HepG2 (cell line): Measurements from ENCODE around the gene CCDC170. TPM values are rescaled to one million over a fixed set of nuclear protein-coding genes. Genes with fewer than 3 reads are reported as not detected.
A peak's percentile ranks its signal among the peaks of the same experiment; 100 is the strongest.

Source experiments
- ATAC-seq: fragments of 200-7000 bp; cut with Tn5 transposase; 3 replicates; pipeline ENCODE4 v1.9.1; 2020; ENCODE audit warnings: mild to moderate bottlenecking, moderate library complexity
- BruUV-seq: library from RNA; stranded (reverse); fragments of 400-500 nt; replicated peaks from 2 replicates; lab custom pipeline; 2021; lab: Mats Ljungman, UMichigan
- CTCF ChIA-PET: fragments of 300-600 bp; formaldehyde crosslinking; extraction: SDS; loops from one replicate; lab custom pipeline; 2021; ENCODE audit warnings: low total read pairs, inconsistent platforms, low intra/inter-chr PET ratio; lab: Yijun Ruan, JAX
- POLR2A ChIA-PET: fragments of 350-600 bp; sonication (Branson Sonifier 250); formaldehyde crosslinking; loops from one replicate; lab custom pipeline; 2020; ENCODE audit warnings: antibody characterized with exemption, inconsistent platforms; lab: Yijun Ruan, JAX
- DNase-seq: peaks from one replicate; pipeline ENCODE4 v3.0.0-alpha.2; 2015; ENCODE audit warnings: low spot score
- FAIRE-seq: peaks from 3 replicates; lab custom pipeline; 2011; peaks lifted over from hg19 to GRCh38; lab: Jason Lieb, UNC
- H2AFZ ChIP-seq: one replicate; pipeline ENCODE4 v1.6.1; 2011; ENCODE audit warnings: low read length, inconsistent platforms
- H3K27ac ChIP-seq: fragments of 300-600 bp; 3 replicates; pipeline ENCODE4 v1.8.0; 2011; ENCODE audit warnings: mixed run types, mild to moderate bottlenecking, mixed read lengths, low read length, inconsistent platforms; ENCODE audit not compliant: insufficient read depth; ENCODE audit errors: extremely low read length
- H3K27me3 ChIP-seq, 2 experiments: fragments of 200-600 bp in 1 of 2; 2 replicates in 1 of 2; 3 replicates in 1 of 2; pipeline versions ENCODE4 v1.6.0 to v1.8.0; 2011; ENCODE audit warnings: low read length in 2 of 2, mild to moderate bottlenecking in 2 of 2, moderate library complexity in 2 of 2, inconsistent platforms in 1 of 2; ENCODE audit not compliant: insufficient read depth in 2 of 2, control insufficient read depth in 1 of 2
- H3K36me3 ChIP-seq, 2 experiments: fragments of 200-600 bp in 1 of 2; replicated peaks in 1 of 2; 2 replicates in 1 of 2; 3 replicates in 1 of 2; pipeline versions ENCODE4 v1.5.1 to v1.8.0; 2011; ENCODE audit warnings: low read length in 2 of 2, inconsistent platforms in 1 of 2; ENCODE audit not compliant: insufficient read depth in 2 of 2, control insufficient read depth in 1 of 2
- H3K4me1 ChIP-seq: 2 replicates; pipeline ENCODE4 v1.5.1; 2012; ENCODE audit warnings: low read length, inconsistent platforms; ENCODE audit not compliant: insufficient read depth
- H3K4me2 ChIP-seq: 2 replicates; pipeline ENCODE4 v1.6.0; 2011; ENCODE audit warnings: low read depth, low read length, inconsistent platforms
- H3K4me3 ChIP-seq, 3 experiments: fragments of 200-600 bp in 1 of 3; sonication (generic), shearing (Covaris generic) in 1 of 3; replicated peaks in 1 of 3; 2 replicates each; pipeline ENCODE4 v1.5.1; 2011 to 2016; ENCODE audit warnings: low read length in 3 of 3, inconsistent platforms in 2 of 3, low read depth in 2 of 3, mild to moderate bottlenecking in 2 of 3, control low read depth in 1 of 3, mixed read lengths in 1 of 3; ENCODE audit not compliant: insufficient read depth in 1 of 3
- H3K79me2 ChIP-seq: one replicate; pipeline ENCODE4 v1.6.1; 2011; ENCODE audit warnings: low read length, inconsistent platforms; ENCODE audit not compliant: insufficient read depth
- H3K9ac ChIP-seq: 2 replicates; pipeline ENCODE4 v1.6.0; 2011; ENCODE audit warnings: mild to moderate bottlenecking, low read depth, low read length, inconsistent platforms; ENCODE audit not compliant: insufficient read depth
- H3K9me3 ChIP-seq: 2 replicates; pipeline ENCODE4 v1.5.1; 2012; ENCODE audit warnings: mild to moderate bottlenecking, low read length
- H4K20me1 ChIP-seq: 2 replicates; pipeline ENCODE4 v1.6.0; 2011; ENCODE audit warnings: inconsistent platforms, mild to moderate bottlenecking, low read length, moderate library complexity; ENCODE audit not compliant: insufficient read depth
- BRD4 ChIP-seq: sonication (generic); formaldehyde crosslinking; IDR thresholded peaks from 2 replicates; pipeline ENCODE4 v1.4.0; 2020; ENCODE audit warnings: missing genetic modification reagents
- CSRNP1 ChIP-seq: sonication (generic); formaldehyde crosslinking; IDR thresholded peaks from 2 replicates; pipeline ENCODE4 v1.8.1; 2023; ENCODE audit warnings: mild to moderate bottlenecking, missing genetic modification reagents
- KLF11 ChIP-seq: IDR thresholded peaks from 2 replicates; pipeline ENCODE4 v1.6.1; 2016; ENCODE audit warnings: missing compliant biosample characterization
- MLX ChIP-seq: IDR thresholded peaks from 2 replicates; pipeline ENCODE4 v1.6.1; 2016
- RARA ChIP-seq: IDR thresholded peaks from 2 replicates; pipeline ENCODE4 v1.6.1; 2016; ENCODE audit warnings: missing genetic modification reagents, missing compliant biosample characterization
- RXRB ChIP-seq: IDR thresholded peaks from 2 replicates; pipeline ENCODE4 v1.6.1; 2016; ENCODE audit warnings: borderline replicate concordance, missing genetic modification reagents, missing compliant biosample characterization
- SMAD3 ChIP-seq: sonication (generic); formaldehyde crosslinking; IDR thresholded peaks from 2 replicates; pipeline ENCODE4 v1.4.0; 2020; ENCODE audit warnings: missing genetic modification reagents
- SMAD9 ChIP-seq: sonication (generic); formaldehyde crosslinking; IDR thresholded peaks from 2 replicates; pipeline ENCODE4 v1.5.1; 2020; ENCODE audit warnings: mild to moderate bottlenecking, missing genetic modification reagents
- SMARCE1 ChIP-seq: fragments of 450-650 bp; IDR thresholded peaks from 2 replicates; pipeline ENCODE4 v1.6.1; 2017; ENCODE audit warnings: borderline replicate concordance
- ZBTB2 ChIP-seq: sonication (generic); formaldehyde crosslinking; IDR thresholded peaks from 2 replicates; pipeline ENCODE4 v1.8.0; 2022; ENCODE audit warnings: low read depth, missing genetic modification reagents
- ZEB1 ChIP-seq: IDR thresholded peaks from 2 replicates; pipeline ENCODE4 v1.6.1; 2012; ENCODE audit warnings: mild to moderate bottlenecking, low read depth, inconsistent platforms; ENCODE audit not compliant: insufficient replicate concordance
- ZNF275 ChIP-seq: sonication (generic); formaldehyde crosslinking; IDR thresholded peaks from 2 replicates; pipeline ENCODE4 v1.8.0; 2022; ENCODE audit warnings: missing genetic modification reagents, mild to moderate bottlenecking, inconsistent platforms, borderline replicate concordance
- ZNF276 ChIP-seq: sonication (generic); formaldehyde crosslinking; IDR thresholded peaks from 2 replicates; pipeline ENCODE4 v1.4.0; 2020; ENCODE audit warnings: mild to moderate bottlenecking, low read depth, missing genetic modification reagents
- ZNF34 ChIP-seq: sonication (generic); formaldehyde crosslinking; IDR thresholded peaks from 2 replicates; pipeline ENCODE4 v1.4.0; 2020; ENCODE audit warnings: mild to moderate bottlenecking, missing genetic modification reagents, borderline replicate concordance
- ZNF354B ChIP-seq: sonication (generic); formaldehyde crosslinking; IDR thresholded peaks from 2 replicates; pipeline ENCODE4 v1.8.0; 2022; ENCODE audit warnings: mild to moderate bottlenecking, missing genetic modification reagents
- ZNF530 ChIP-seq: sonication (generic); formaldehyde crosslinking; IDR thresholded peaks from 2 replicates; pipeline ENCODE4 v1.5.0; 2020; ENCODE audit warnings: low read depth, mild to moderate bottlenecking, missing genetic modification reagents
- ZNF644 ChIP-seq: IDR thresholded peaks from 2 replicates; pipeline ENCODE4 v1.6.1; 2016; ENCODE audit warnings: low read depth
- ZNF841 ChIP-seq: sonication (generic); formaldehyde crosslinking; IDR thresholded peaks from 2 replicates; pipeline ENCODE4 v1.8.1; 2023; ENCODE audit warnings: missing genetic modification reagents, borderline replicate concordance
- WGBS: methylation state at CpG from one replicate; pipeline ENCODE4 v1.1.6; 2017; ENCODE audit warnings: low lambda C conversion rate; 5-methylcytosine and 5-hydroxymethylcytosine counted together
- in situ Hi-C: cut with HindIII; loops from 2 replicates; pipeline ENCODE4 v1.10.0; 2017; ENCODE audit warnings: low pct_unique_long_range_greater_than_20kb; ENCODE audit not compliant: extremely low pct_ligation_motif_present
- intact Hi-C: fragments of 100-400 bp; cut with micrococcal nuclease; formaldehyde crosslinking; loops from one replicate; pipeline ENCODE4 v1.10.0; 2022; ENCODE audit not compliant: unreplicated experiment
- polyA plus RNA-seq, 8 experiments: library from polyadenylated mRNA; depleted of rRNA in 3 of 8; stranded (reverse) in 7 of 8; unstranded in 1 of 8; fragments of >200 nt; fragmentation: Illumina TruSeq in 4 of 8; extraction: Trizol in 4 of 8; gene quantifications; 2 replicates each; pipeline versions ENCODE4 v1.2.1 to v1.2.3, GENCODE V29; 2011 to 2016; ENCODE audit warnings: low read depth in 4 of 8, missing spikeins in 1 of 8, mixed read lengths in 1 of 8; ENCODE audit not compliant: insufficient read depth in 1 of 8
- total RNA-seq, 5 experiments: library from RNA; depleted of rRNA; stranded (reverse); fragments of >200 nt; fragmentation: Illumina TruSeq; extraction: Trizol; gene quantifications; 2 replicates each; pipeline ENCODE4 v1.2.3, GENCODE V29; 2016; ENCODE audit warnings: low read depth in 1 of 5

CCDC170 gene
- total and polyA plus RNA-seq, 2 of the 13 experiments (the other 11 are each of a cell fraction or from before 2014, with no cell fraction given), result 0.90 to 5.1 TPM

- in situ Hi-C loops, result no loop called here
- intact Hi-C loops, result no loop called here
- ChIA-PET CTCF (no interaction called here), POLR2A (interaction anchor here (0.7 to 1.4 kb wide), 3 partner anchors 12 to 53 kb away, joined by 3 to 6 read pairs (median 4); no protein-coding TSS in a partner anchor)
- Histone ChIP-seq H3K4me1 (peaks cover 26% of the 10 kb centered on the region), H3K9ac (0 out of 2 replicates have a peak overlapping the region, but pooled peaks have one; percentile 5), H3K9me3 (no peaks in the 10 kb centered on the region), H2AFZ (peak overlapping the region; percentile 85), H3K27me3 (no peaks in the 10 kb centered on the region), H3K27ac (peak overlapping the region; percentile 66), H3K36me3 (no peaks in the 10 kb centered on the region), H3K4me2 (peak overlapping the region; percentile 65), H3K79me2 (no peaks in the 10 kb centered on the region), H3K4me3 (peak overlapping the region in 1 of 3 experiments; percentile 27; a peak in 1 of 6 replicates), H4K20me1 (no peaks in the 10 kb centered on the region)
- BruUV-seq, result no TSS peak
- FAIRE-seq, result no peak
- peak; percentile 87 for ATAC-seq
- peak; percentile 50 for DNase-seq
- 27% methylated on average over 5 of the region's 5 CpGs for WGBS
- TF ChIP-seq ZBTB2 (no peak), ZNF34 (CRISPR knock-in tag) (no peak), SMAD9 (no peak), CSRNP1 (CRISPR knock-in tag) (no peak), ZNF354B (no peak), ZEB1 (no peak), MLX (CRISPR knock-in tag) (no peak), SMARCE1 (no peak), ZNF841 (no peak), BRD4 (CRISPR knock-in tag) (no peak), RXRB (CRISPR knock-in tag) (peak; percentile 31; the same call in 1 of the 2 replicates), RARA (peak; percentile 61), ZNF530 (CRISPR knock-in tag) (no peak), ZNF275 (CRISPR knock-in tag) (no peak), KLF11 (CRISPR knock-in tag) (no peak), ZNF644 (CRISPR knock-in tag) (peak; percentile 87), ZNF276 (CRISPR knock-in tag) (no peak), SMAD3 (CRISPR knock-in tag) (no peak; the same call in 1 of the 2 replicates)
Observed at GRCh38 chr6:151616091-151616513, 122.3 kb downstream of the CCDC170 start.
